ENCODE results near the gene PPP4R1. TPM values are rescaled to one million over a fixed set of nuclear protein-coding genes. Genes with fewer than 3 reads are reported as not detected.

PPP4R1 gene
- total RNA-seq, 4 donors from 2014 or later: 118 to 168 (median 140) TPM

DNA sequence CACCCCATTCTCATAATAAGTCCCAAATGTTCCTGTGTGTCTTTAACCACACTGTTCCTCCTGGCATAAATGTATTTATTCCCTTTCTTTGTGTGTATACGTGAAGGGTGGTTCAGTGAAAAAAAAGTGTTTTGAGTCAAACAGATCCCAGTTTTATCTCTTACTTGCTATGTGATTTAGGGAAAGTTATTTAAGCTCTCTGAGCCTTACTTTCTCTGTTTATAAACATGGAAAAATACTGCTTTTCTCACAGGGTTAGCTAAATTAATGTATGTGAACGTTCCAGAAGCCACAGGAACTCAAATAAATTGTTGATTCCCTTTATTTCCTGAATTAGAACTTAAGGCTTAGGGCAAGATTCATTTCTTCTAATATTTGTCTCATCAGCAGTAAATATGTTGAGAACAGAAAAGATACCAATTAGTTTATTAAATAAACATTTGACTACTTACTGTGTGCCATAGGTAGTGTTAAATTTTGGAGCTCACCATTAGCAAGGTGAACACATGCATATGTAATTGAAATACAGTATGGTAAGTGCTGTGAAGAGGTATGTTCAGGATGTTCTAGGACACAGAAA lies 105.8 kb downstream of the PPP4R1 start:
- TF ChIP-seq POLR2A (IDR thresholded peaks at IDR 0.05): no peak
- TF ChIP-seq, protein P1, sequence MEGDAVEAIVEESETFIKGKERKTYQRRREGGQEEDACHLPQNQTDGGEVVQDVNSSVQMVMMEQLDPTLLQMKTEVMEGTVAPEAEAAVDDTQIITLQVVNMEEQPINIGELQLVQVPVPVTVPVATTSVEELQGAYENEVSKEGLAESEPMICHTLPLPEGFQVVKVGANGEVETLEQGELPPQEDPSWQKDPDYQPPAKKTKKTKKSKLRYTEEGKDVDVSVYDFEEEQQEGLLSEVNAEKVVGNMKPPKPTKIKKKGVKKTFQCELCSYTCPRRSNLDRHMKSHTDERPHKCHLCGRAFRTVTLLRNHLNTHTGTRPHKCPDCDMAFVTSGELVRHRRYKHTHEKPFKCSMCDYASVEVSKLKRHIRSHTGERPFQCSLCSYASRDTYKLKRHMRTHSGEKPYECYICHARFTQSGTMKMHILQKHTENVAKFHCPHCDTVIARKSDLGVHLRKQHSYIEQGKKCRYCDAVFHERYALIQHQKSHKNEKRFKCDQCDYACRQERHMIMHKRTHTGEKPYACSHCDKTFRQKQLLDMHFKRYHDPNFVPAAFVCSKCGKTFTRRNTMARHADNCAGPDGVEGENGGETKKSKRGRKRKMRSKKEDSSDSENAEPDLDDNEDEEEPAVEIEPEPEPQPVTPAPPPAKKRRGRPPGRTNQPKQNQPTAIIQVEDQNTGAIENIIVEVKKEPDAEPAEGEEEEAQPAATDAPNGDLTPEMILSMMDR (IDR thresholded peaks at IDR 0.05): no peak
- H3K27ac ChIP-seq: no peak overlapping the region
- H3K4me1 ChIP-seq: no peaks in the 10 kb centered on the region
- peaks cover 0 to 4% (median 0%) of the 10 kb centered on the region in 3 donors for H3K36me3 ChIP-seq
- H3K9me3 ChIP-seq: no peaks in the 10 kb centered on the region
- DNase-seq: no peak
- no peaks in the 10 kb centered on the region for H3K27me3 ChIP-seq
- no peak overlapping the region for H3K4me3 ChIP-seq

- H3K4me1 ChIP-seq: no peaks in the 10 kb centered on the region
- TF ChIP-seq POLR2A (IDR thresholded peaks at IDR 0.05): no peak
- TF ChIP-seq, protein P1 (IDR thresholded peaks at IDR 0.05): no peak
- H3K36me3 ChIP-seq: no peaks in the 10 kb centered on the region
- H3K9me3 ChIP-seq: peaks cover 0 to 6% (median 1%) of the 10 kb centered on the region in 4 donors
- H3K27ac ChIP-seq: no peak overlapping the region
- no peaks in the 10 kb centered on the region for H3K27me3 ChIP-seq
- H3K4me3 ChIP-seq: no peak overlapping the region
- DNase-seq: no peak
These were observed 106.7 kb downstream of the PPP4R1 start for GRCh38 chr18:9507565-9508088.

DNA sequence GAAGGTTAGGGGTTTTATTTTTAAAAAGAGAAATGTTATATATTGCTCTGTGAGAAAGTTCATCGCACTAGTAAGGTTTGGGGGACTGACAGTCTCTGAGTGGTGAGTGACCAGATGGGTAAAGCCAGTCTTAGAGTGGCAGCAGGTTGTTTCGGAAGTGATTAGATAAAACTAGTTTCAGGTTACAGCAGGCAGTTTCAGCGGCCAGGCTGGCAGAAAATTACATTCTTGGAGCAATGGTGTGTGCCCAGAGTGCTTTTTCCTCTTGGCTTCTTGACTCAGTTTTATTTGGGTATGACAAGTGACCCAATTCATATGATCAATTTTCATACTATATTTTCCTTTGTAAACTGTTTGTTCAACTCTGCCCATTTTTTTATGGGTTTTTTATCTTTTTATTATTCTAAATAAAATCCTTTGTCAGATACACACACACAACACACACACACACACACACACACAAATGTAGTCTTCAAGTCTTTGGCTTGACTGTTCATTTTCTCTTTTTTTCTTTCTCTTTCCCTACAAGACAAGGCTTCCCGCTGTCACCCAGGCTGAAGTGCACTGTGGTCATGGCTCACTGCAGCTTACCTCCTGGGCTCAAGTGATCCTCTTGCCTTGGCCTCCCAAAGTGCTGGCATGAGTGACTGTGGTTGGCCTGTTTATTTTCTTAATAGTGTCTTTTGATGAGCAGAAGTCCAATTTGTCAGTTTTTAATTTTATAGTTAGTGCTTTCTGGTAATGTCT lies 108.1 kb downstream of the PPP4R1 start:
- DNase-seq: no peak
- H3K27ac ChIP-seq: no peak overlapping the region

More for the DNA sequence above, 108.1 kb downstream of the PPP4R1 start:
- no peaks in the 10 kb centered on the region for H3K4me1 ChIP-seq
- no peaks in the 10 kb centered on the region for H3K36me3 ChIP-seq
- no peak for TF ChIP-seq POLR2A (IDR thresholded peaks at IDR 0.05)
- TF ChIP-seq, protein P1 (IDR thresholded peaks at IDR 0.05): no peak
- no peak overlapping the region for H3K4me3 ChIP-seq
- H3K9me3 ChIP-seq: peaks cover 0 to 8% (median 2%) of the 10 kb centered on the region in 4 donors
- H3K27me3 ChIP-seq: no peaks in the 10 kb centered on the region

Small RNA genes within 50 kb of the gene (small RNA-seq; reads per million reads assigned to genes)
- gene RNU2-27P (0 reads per million in 2 donors), gene RNU6-903P (0 reads per million in 2 donors)

Other genes with a start within 250 kb of the PPP4R1 start
- 10 to 100 TPM; 28.9 to 49.5 (median 36.6) TPM for gene RALBP1, start 139.0 kb downstream of the PPP4R1 start, total RNA-seq
- gene RAB31, start 93.7 kb upstream of the PPP4R1 start, total RNA-seq: 10 to 100 TPM in 3 of 4 donors, 1 to 10 TPM in 1; 6.2 to 66.8 (median 17.7) TPM